Putamen (tissue), 1 donor: Measurements from ENCODE around the gene NKX6-2.
"Not testable (repeated sequence)": the region's sequence is repeated elsewhere in the genome, so short reads cannot be mapped to it uniquely, and the experiment has no call there.

Experiments used
- DNase-seq: peaks from one replicate; pipeline ENCODE4 v3.0.0-alpha.2; 2016; ENCODE audit warnings: low spot score

The NKX6-2 gene

DNA sequence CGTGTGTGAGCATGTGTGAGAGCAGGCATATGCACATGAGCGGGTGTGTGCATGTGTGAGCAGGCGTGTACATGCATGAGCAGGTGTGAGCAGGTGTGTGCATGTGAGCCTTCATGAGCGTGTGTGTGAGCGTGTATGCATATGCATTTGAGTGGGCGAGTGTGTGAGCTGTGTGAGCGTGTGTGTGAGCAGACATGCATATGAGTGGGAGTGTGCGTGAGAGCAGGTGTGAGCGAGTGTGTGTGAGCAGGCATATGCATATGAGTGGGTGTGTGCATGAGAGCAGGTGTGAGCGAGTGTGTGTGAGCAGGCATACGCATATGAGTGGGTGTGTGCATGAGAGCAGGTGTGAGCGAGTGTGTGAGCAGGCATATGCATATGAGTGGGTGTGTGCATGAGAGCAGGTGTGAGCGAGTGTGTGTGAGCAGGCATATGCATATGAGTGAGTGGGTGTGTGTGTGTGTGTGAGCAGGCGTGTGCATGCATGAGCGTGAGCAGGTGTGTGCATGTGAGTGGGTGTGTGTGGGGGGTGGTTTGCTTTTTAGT lies 30.7 kb downstream of the NKX6-2 start:
- no peak for DNase-seq

DNA sequence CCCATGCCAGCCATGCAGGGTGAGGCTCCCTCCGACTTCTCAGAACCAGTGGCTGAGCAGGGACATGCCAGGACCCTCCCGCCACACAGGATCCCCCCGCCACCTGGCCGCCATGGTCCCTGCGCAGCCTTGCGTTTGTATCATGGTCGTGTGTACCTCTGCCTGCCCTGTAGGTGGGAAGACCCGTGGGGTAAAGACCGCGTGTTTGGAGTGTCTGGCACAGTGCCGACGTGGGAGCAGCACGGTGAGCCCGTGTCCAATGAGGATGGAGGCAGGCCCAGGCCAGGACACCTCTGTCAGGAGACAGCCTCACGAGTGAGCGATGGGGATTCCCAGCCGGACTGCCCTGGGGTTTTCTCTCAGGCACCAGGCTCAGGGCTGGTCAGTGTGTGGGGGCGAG lies 31.9 kb downstream of the NKX6-2 start:
- no peak for DNase-seq

DNA sequence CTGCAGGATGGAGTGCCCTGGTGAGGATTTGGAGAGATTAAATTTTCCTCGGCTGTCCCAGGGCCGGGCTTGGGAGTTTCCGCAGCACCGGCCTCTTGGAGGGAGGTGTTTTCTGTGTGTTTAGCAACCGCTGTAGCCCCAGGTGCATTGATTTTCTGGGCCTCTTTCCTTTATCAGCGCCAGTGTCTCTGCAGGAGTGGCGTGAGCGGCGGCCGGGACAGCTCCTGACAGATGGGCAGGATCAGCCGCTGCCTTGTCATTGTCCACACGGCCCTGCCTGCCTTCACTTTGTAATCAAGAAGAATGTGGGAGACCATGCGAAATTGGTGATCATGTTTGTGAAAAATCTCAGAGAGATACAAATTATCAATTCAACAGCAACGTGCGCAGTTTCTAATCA lies 32.4 kb downstream of the NKX6-2 start:
- no peak for DNase-seq

DNA sequence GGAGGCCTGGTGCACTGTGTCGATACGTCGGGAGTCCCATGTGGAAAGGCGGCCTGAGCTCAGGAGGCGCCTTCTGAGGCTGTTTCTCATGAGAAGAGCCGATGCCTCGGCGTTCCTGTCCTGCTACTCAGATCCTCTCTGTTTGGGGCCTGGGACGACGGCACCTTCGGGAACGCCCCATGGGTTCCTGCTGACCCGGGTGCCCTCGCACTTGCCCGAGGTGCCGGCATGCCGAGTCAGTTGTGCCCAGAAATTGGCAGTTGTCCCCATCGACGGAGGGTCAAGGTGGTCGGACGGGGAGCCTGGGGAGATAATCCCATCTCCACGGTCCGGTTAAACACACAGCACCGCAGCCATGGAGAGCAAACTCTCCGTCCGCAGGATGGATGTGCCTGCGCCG lies 33.0 kb downstream of the NKX6-2 start:
- no peak for DNase-seq

DNA sequence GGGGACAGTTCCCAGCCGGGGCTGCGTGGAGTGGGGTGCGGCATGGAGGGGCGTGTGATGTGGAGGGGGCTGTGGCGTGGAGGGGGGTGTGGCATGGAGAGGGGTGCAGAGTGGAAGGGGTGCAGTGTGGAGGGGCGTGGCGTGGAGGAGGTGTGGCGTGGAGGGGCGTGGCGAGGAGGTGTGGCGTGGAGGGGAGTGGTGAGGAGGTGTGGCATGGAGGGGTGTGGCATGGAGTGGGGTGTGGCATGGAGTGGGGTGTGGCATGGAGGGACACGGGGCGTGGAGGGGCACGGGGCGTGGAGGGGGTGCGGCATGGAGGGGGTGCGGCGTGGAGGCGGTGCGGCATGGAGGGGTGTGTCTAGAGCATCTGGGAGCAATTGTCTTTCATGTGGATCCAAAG lies 33.6 kb downstream of the NKX6-2 start:
- DNase-seq, result no peak

DNA sequence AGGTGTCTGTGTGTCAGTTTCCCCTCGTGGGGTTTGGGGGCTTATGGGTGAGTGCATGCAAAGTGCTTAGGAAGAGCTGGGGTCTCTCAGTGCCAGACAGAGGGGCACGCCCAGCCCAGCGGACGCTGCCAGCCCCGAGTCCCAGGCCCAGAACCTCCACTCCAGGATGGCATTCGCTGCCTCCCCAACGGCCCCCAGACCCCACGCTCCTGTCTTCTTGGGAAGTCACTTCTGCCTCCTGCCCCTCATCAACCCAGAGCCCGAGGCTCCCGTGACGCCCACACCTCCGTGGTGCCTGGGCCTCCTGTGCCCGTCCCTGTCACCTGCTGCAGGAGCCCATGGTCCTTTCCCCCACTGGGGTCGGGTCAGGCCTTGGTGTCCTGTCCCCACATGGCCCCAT lies 35.0 kb downstream of the NKX6-2 start:
- DNase-seq, result no peak

DNA sequence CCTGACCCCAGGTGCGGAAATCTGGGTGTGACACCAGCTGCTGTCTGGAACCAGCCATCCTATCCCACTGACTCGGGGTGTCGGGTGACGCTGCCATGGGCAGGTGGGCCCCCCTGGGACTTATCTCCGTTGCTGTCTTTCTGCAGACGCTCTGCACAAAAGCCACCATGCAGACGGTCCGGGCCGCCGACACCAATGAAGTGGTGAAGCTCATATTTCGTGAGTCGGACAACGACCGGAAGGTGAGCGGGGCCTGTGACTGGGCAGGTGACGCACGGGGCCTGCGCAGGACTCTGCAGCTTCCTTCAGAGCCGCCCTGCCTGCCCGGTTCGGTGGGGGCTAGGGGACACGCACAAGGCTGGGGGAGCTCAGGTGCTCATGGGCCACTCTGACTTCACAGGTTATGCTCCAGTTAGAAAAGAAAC lies 36.6 kb downstream of the NKX6-2 start:
- DNase-seq, result no peak

DNA sequence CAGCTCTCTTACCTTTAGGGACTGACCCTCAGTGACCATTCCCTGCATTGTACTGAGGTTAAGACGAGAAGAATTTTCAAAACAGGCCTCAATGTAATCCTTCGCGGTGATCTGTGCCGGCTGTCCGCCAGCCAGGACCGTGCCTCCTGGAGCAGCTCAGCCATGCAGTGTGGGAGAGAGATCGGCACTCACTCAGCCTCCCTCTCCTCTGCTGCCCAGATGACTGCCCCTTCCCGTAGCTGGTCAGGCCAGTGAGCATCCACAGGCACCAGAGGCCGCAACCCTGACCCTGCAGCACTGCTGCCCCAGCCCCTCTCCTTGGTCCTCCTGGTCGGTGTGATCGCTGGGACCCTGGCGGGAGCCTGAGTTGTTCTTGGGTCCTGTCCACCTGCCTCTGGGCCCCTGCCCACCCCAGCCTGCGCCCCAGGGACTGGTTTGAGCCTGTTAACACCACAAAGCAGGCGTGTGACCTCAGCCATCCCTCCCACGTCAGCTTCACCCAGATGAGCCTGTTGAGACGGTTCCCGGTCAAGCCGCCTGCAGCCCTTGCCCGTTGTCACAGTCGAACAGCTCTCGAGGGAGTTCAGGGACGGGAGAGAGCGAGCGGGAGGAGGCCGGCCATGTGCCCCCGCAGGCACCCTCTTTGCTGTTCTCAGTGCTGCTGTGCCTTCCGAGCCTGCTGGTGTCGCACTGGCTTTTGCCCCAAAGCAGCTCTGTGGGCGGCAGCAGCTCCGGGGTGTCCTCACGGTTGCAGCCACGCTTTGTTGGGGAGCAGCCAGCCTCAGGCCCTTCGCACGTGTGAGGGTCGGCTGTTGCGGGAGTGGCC lies 37.2 kb downstream of the NKX6-2 start:
- no peak for DNase-seq

DNA sequence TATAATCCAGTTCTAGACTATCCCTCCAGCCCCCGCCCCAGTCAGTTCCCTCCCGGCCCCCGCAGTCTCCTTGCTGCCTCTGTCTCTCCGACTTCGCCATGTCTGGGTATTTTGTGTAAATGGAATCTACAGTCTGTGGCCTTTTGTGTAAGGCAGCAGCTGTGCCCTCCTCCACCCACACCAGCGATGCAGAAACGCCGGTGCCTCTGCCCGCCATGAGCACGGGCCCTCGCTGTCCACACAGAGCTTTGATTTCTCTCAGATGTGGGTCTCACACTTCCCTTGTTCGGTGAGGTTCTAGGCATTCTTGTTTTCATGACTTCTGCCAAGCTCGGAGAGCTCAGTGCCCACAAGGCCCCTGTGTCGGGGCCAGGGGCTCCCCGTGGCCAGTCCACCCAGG lies 37.8 kb downstream of the NKX6-2 start:
- no peak for DNase-seq

DNA sequence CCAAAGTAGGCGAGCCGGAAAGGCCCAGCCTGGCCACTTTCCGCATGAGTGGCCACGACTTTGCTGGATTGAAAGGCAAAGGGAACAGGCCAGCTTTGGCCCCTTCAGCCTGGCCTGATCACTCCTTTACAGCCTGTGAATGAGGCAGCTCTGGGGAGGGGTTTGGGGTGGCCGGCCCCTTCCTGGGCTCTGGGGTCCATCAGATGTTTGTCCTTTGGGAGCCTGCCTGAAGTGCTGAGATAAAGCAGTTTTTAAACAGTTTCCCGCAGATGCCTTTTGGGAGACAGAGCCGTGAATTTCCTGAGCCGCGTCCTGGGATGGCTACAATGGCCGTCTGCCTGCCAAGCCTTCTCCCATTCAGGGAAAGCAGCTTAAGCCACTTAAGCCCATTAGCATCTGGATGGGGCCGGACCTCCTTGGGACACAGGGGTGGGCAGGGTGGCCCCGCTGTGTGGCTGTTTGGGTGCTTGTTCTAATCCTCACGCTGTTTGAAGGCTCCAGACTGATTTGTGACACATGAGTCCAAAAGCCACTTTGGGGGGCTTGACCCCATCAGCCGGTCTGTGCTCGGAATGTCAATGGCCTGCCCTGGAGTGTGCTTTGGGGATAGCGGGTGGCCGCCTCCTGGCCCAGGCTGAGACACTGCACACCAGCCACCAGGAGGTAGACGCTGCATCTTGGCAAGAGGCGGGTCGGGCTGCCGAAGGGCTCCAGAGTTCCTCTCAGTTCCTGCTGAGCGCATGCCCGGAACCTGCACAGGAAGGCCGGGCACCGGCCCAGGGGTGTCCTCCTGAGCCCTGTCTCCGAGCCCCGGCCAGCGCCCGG lies 38.9 kb downstream of the NKX6-2 start:
- DNase-seq, result no peak

DNA sequence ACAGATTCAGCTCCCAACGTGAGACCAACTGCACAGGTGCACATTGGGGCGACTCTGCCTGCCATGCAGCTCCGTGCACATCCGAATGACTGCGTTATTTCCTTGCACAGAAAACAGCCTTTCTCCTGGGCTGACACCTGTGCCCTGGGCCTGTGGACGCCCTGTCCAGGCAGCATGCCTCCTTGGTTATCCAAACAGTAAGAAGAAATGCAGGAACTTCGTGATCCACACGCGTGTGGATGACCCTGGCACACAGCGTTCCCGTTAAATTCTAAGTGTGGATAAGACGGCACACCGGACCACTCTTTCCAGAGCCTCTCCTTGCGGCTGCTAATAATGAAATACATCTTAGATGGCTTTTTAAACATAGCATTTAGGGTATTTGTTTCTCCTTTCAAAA lies 39.6 kb downstream of the NKX6-2 start:
- DNase-seq, result no peak

DNA sequence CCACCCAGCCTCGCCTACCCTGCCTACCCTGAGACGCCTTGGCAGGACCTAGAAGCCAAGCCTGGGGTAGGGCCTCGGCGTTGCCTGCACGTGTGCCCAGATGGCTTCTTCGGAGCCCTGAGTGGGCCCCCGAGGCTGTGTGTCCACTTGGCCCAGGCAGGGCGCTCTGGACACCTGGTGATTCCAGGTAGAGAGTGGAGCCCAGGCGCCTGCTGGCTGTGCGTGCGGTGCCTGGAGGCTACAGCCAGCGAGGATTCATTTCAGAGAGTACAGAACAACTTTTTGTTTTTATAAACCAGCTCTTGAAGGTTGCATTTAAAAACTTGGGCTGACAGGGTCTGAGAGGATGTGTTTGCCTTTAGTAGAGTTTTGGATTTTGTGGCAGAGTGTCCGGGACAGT lies 40.0 kb downstream of the NKX6-2 start:
- no peak for DNase-seq

DNA sequence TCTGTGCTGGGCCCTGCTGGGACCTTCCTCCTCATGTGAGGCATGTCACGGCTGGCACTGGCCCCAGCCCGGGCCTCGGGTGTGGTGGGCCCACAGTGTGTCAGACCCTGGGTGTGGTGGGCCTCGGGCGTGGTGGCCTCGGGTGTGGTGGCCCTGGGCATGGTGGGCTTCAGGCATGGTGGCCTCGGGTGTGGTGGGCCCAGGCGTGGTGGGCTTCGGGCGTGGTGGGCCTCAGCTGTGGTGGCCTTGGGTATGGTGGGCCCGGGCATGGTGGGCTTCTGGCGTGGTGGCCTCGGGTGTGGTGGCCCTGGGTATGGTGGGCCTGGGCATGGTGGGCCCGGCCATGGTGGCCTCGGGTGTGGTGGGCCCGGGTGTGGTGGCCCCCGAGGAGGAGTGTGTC lies 40.4 kb downstream of the NKX6-2 start:
- DNase-seq, result no peak

DNA sequence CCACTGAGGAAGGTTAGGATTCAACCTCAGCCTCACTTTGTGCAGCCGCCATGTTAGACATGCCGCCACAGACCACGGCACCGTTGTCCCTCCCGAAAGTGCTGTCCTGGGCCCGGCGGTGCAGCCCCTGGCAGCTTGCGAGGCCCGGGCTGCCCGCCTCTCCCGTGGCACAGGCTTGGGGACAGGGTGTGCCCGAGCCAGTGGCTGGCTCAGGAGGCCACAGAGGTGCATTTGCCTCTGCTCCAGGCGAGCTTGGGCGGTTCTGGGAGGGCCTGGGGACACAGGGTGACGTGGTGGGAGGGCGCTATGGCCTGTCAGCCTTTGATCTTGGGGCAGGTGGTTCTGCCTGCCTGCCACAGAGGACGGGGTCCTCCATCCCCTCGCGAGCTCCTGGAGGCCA lies 41.1 kb downstream of the NKX6-2 start:
- no peak for DNase-seq

DNA sequence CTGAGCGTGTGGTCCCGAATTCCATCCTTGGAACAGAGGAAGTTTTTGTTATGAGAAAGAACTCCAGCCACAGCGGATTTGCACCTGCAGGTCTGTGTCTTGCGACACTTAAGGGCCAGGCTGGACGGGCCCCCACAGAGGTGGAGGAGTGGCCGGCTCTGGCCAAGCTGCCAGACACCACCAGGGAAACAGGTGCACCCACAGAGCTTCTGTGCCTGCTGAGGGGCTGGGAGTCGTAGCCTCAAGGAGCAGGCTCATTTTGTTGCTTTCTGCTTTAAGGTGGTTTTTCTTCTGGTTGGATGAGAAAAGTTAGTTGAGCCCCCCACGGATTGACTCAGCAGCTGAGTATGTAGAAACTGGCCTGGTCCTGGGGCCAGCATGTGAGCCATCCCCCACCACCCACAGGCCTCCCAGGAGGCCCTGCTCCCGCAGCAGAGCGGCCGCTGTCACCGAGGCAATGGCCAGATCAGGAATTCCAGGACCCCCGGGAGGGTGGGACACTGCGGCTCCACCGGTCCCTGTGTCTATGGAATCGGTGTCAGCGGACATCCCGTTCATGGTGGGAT lies 41.9 kb downstream of the NKX6-2 start:
- no peak for DNase-seq

DNA sequence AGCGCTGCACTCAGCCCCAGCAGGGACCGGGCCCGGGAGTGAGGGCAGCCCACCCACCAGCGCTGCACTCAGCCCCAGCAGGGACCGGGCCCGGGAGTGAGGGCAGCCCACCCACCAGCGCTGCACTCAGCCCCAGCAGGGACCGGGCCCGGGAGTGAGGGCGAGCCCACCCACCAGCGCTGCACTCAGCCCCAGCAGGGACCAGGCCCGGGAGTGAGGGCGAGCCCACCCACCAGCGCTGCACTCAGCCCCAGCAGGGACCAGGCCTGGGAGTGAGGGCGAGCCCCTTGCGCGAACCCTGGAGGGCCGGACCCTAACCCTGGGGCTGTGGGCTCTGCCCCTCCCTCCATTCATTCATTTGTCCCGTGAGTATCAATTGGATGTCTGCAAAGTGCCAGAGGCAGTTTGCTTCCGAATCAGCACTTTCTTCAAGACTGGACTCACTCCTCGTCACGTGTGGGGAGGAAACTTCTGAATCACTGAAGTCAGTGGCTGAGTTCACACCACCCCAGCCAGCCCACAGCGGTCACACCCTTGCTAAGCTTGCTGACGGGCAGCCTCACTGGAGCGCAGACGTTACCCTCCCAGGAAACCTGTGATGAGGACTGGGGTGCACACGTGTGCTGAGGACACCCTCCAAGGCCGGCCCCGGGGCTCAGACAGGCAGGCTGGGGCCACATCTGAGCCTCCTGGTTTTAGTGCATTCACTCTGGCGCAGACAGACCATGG lies 42.6 kb downstream of the NKX6-2 start:
- not testable (repeated sequence) for DNase-seq

DNA sequence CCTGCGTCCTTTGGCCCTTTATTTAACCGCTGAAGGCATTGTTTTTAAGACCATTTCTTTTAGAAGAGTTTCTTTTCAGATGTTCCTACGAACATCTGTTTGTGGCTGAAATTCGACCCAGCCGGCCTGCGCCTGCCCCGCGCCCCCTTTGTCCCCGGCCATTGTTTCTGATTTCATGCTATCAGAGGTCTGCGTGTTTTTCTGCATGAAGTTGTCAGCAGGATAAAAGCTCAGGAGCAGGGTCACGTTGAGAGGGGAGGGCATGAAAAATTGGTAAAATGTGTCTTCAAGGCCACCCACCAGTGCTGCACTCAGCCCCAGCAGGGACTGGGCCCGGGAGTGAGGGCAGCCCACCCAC lies 43.1 kb downstream of the NKX6-2 start:
- no peak for DNase-seq

DNA sequence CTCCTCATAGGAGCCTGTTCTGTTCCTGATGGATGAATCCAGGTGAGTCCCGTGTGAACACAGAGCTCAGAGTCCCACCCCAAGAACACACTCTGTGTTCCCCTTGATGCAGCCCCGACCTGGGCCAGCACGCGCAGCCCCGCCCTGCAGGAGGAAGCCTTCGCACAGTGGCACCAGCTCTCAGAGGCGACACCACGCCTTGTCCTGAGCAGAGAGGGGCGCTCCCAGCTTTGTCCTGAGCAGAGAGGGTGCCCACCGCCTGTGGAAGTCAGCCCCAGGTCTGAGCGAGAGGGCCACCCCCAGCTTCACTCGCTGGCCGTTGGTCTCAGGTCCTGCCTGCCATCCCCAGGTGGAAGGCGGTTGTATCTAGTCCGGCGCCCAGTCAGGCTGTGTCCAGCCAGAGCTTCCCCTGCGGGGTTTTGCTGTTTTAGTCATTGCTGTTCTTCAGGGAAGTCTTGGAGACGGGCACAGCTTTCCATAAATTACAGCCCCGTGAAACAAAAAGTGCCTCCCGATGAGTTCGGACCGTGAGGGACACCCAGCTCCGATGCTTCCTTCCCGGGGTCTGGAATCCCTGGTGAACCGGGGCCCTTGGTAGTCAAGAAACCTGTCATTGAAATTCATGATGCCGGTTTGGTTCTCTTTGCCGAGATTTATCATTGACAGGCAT lies 43.6 kb downstream of the NKX6-2 start:
- no peak for DNase-seq

DNA sequence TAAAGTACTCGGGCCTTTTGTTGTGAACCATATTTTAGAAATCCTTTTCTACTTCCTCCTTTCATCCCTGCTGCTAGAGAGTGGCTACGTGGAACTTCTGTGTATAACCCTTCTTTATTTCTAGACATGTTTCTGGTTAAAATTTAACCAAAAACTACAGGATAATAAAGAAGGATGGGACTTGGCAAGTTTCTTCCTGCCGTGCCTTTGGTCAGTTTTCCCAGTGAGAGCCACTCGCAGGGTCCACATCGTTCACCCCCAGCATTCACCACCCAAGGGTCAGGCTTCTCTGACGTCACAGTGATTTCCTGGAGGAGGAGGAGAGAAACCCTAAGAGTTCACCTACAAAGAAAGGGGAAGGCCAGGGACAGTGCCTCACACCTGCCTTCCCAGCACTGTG lies 45.4 kb downstream of the NKX6-2 start:
- no peak for DNase-seq

DNA sequence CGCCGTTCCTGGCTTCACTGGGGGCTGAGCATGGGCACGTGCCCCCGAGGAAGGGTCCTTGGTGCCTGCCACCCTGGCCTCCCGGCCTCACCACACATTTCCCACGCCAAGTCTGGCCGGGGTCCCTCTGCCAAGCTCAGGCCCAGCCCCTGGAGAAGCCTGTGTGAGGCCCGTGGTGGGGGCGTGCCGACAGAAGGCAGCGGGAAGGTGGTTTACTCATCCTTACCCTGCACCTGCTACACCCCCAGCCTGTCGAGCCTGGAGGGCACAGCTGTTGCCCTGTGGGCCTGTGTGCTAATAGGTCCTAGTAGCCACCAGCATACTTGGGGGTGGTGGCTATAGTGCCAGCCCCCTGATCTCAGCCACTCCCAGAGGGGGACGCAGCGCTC lies 46.7 kb downstream of the NKX6-2 start:
- no peak for DNase-seq

DNA sequence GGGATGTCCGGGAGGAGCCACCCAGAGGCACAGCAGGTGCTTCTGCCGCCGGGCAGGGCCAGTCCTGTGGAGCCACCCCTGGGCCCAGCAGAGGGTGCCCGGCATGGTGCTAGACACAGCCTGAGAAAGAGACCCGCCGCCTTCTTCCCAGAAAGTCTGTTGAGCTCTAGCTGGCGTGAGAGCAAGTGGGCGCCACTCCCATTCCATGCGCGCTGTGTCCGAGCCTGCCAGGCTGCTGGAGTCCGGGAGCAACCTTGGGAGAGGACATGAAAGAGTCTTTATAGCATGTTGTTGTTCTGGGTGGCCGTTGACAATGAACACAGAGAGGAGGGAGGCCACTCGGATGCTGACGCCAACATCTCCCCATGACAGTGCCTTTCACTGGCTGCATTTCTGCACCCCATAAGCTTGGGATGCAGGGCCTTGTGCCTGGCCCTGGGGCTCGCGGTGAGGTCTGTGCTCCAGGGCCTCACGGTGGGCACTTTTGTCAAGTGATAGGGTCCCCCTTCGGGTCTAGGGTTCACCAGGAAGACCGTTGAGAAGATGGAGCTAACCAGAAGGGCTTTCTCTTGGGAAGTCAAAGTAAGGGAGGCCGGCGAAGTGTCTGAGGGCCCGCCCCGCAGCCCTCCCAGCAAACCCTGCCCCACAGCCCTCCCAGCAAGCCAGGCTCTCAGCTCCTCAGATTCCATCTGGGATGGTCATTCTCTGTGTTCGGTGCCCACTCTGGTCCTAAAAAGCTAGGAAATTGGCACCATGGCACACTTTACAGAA lies 47.3 kb downstream of the NKX6-2 start:
- peak; percentile 94 for DNase-seq
